Fibroblast of lung (primary cell): ENCODE data around the gene GRIK4. TPM values are rescaled to one million over a fixed set of nuclear protein-coding genes. Genes with fewer than 3 reads are reported as not detected.

Experiments used
- DNase-seq, 2 donors: peaks; one replicate each; pipeline versions ENCODE4 v3.0.0 to v3.0.0-alpha.2; 2010; ENCODE audit warnings: low read depth in 2 of 2
- H2AFZ ChIP-seq: 2 replicates; pipeline ENCODE4 v1.5.1; 2012; ENCODE audit warnings: low read length, control low read depth, inconsistent platforms
- H3K27ac ChIP-seq: 2 replicates; pipeline ENCODE4 v1.5.1; 2011; ENCODE audit warnings: low read length, control low read depth; ENCODE audit not compliant: insufficient read depth
- H3K27me3 ChIP-seq: 2 replicates; pipeline ENCODE4 v1.5.1; 2011; ENCODE audit warnings: mild to moderate bottlenecking, low read length; ENCODE audit not compliant: control insufficient read depth, insufficient read depth
- H3K36me3 ChIP-seq: 2 replicates; pipeline ENCODE4 v1.5.1; 2011; ENCODE audit warnings: low read length; ENCODE audit not compliant: control insufficient read depth, insufficient read depth
- H3K4me1 ChIP-seq: 2 replicates; pipeline ENCODE4 v1.5.1; 2011; ENCODE audit warnings: low read length; ENCODE audit not compliant: control insufficient read depth, insufficient read depth; ENCODE audit errors: extremely low read depth
- H3K4me2 ChIP-seq: 2 replicates; pipeline ENCODE4 v1.5.1; 2011; ENCODE audit warnings: low read length, control low read depth; ENCODE audit not compliant: insufficient read depth; ENCODE audit errors: extremely low read depth
- H3K4me3 ChIP-seq, 4 experiments: fragments of 200-600 bp in 1 of 4; sonication (generic) in 1 of 4; replicated peaks in 1 of 4; 2 replicates each; pipeline ENCODE4 v1.5.1; 2011 to 2016; ENCODE audit warnings: low read length in 4 of 4, low read depth in 3 of 4, mild to moderate bottlenecking in 3 of 4, control low read depth in 2 of 4, inconsistent platforms in 1 of 4, mixed read lengths in 1 of 4; ENCODE audit not compliant: insufficient read depth in 1 of 4; ENCODE audit errors: control extremely low read depth in 1 of 4
- H3K79me2 ChIP-seq: 2 replicates; pipeline ENCODE4 v1.5.1; 2012; ENCODE audit warnings: mild to moderate bottlenecking, low read length, inconsistent platforms; ENCODE audit not compliant: control insufficient read depth, insufficient read depth
- H3K9ac ChIP-seq: 2 replicates; pipeline ENCODE4 v1.5.1; 2011; ENCODE audit warnings: mild to moderate bottlenecking, low read length, control low read depth; ENCODE audit not compliant: insufficient read depth
- H3K9me3 ChIP-seq: 2 replicates; pipeline ENCODE4 v1.5.1; 2012; ENCODE audit warnings: low read depth, low read length; ENCODE audit not compliant: control insufficient read depth, insufficient read depth
- H4K20me1 ChIP-seq: 2 replicates; pipeline ENCODE4 v1.5.1; 2011; ENCODE audit warnings: low read length; ENCODE audit not compliant: control insufficient read depth, insufficient read depth; ENCODE audit errors: extremely low read depth
- EZH2 ChIP-seq: IDR thresholded peaks from 2 replicates; pipeline ENCODE4 v1.5.1; 2012; ENCODE audit warnings: low read length, control low read depth, mild to moderate bottlenecking; ENCODE audit errors: missing control alignments
- polyA plus RNA-seq, 2 donors: library from polyadenylated mRNA; depleted of rRNA in 1 of 2; stranded (reverse) in 1 of 2; unstranded in 1 of 2; fragments of >200 nt; gene quantifications; 2 replicates each; pipeline ENCODE4 v1.2.1, GENCODE V29; 2011 to 2012; ENCODE audit warnings: missing spikeins in 1 of 2
- total RNA-seq: library from RNA; depleted of rRNA; stranded (reverse); fragments of >200 nt; gene quantifications from 2 replicates; pipeline ENCODE4 v1.2.1, GENCODE V29; 2014
- TF ChIP-seq, protein P1 (sequence below), 2 donors: IDR thresholded peaks in 1 of 2; conservative IDR thresholded peaks in 1 of 2; 1 replicate in 1 of 2; 2 replicates in 1 of 2; pipeline ENCODE4 v1.5.1; 2011 to 2012; ENCODE audit warnings: low read length in 2 of 2, control low read depth in 1 of 2, inconsistent platforms in 1 of 2, low read depth in 1 of 2, mild to moderate bottlenecking in 1 of 2

Gene GRIK4
- total and polyA plus RNA-seq, 2 donors (not counting 1 experiment from before 2014, with no cell fraction given), result 0.17 to 1.5 TPM

GRCh38 chr11:120735035-120735434 lies 223.5 kb downstream of the GRIK4 start:
- Histone ChIP-seq H3K27ac (no peak overlapping the region), H3K4me2 (no peak overlapping the region), H3K9ac (no peak overlapping the region), H3K27me3 (no peaks in the 10 kb centered on the region), H3K9me3 (no peaks in the 10 kb centered on the region), H2AFZ (no peak overlapping the region), H3K36me3 (no peaks in the 10 kb centered on the region), H4K20me1 (no peaks in the 10 kb centered on the region), H3K79me2 (no peaks in the 10 kb centered on the region), H3K4me3 (no peak overlapping the region), H3K4me1 (no peaks in the 10 kb centered on the region)
- DNase-seq, result no peak
- TF ChIP-seq, protein P1, sequence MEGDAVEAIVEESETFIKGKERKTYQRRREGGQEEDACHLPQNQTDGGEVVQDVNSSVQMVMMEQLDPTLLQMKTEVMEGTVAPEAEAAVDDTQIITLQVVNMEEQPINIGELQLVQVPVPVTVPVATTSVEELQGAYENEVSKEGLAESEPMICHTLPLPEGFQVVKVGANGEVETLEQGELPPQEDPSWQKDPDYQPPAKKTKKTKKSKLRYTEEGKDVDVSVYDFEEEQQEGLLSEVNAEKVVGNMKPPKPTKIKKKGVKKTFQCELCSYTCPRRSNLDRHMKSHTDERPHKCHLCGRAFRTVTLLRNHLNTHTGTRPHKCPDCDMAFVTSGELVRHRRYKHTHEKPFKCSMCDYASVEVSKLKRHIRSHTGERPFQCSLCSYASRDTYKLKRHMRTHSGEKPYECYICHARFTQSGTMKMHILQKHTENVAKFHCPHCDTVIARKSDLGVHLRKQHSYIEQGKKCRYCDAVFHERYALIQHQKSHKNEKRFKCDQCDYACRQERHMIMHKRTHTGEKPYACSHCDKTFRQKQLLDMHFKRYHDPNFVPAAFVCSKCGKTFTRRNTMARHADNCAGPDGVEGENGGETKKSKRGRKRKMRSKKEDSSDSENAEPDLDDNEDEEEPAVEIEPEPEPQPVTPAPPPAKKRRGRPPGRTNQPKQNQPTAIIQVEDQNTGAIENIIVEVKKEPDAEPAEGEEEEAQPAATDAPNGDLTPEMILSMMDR (conservative IDR thresholded peaks at IDR 0.05 in 1 of 2, IDR thresholded peaks at IDR 0.05 in 1 of 2; ENCODE audit: low read depth in 1 of 2, low read length in 2 of 2), result no peak
- TF ChIP-seq EZH2, result no peak

DNA sequence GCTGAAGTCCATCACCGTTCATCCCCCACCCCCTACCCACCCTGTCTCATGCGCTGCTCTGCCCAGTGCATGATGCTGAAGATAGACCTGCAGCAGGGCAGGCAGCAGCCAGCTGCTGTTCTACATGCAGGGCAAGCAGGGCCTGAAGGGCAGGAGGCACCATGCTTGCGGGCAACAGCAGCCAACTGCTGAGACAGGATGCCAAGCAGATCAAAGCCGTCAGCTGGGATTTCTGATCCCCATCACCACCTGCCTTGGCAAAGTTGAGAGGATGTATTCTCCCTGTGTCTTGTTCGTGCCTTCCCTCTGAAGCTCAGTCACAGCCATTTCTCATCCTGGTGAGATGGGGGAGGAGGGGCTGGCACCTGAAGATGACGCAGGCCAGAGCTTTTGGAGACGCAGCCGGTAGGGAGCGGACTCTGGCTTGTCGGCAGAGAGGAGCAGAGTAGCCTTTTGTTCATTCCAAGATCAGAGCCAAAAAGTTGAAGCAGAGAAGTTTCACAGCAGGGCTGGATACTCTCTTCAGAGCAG lies 227.0 kb downstream of the GRIK4 start:
- H4K20me1 ChIP-seq, result no peaks in the 10 kb centered on the region
- H3K4me2 ChIP-seq, result no peak overlapping the region
- H3K4me3 ChIP-seq, result no peak overlapping the region
- H3K36me3 ChIP-seq, result no peaks in the 10 kb centered on the region
- H3K27ac ChIP-seq, result no peak overlapping the region
- no peaks in the 10 kb centered on the region for H3K27me3 ChIP-seq
- DNase-seq, result no peak
- no peak overlapping the region for H2AFZ ChIP-seq
- no peaks in the 10 kb centered on the region for H3K4me1 ChIP-seq
- TF ChIP-seq, protein P1 (conservative IDR thresholded peaks at IDR 0.05 in 1 of 2, IDR thresholded peaks at IDR 0.05 in 1 of 2; ENCODE audit: low read depth in 1 of 2, low read length in 2 of 2), result no peak
- TF ChIP-seq EZH2, result no peak
- no peak overlapping the region for H3K9ac ChIP-seq
- H3K9me3 ChIP-seq, result no peaks in the 10 kb centered on the region
- H3K79me2 ChIP-seq, result no peaks in the 10 kb centered on the region

- H3K4me3 ChIP-seq, result no peak overlapping the region
- no peak overlapping the region for H3K27ac ChIP-seq
- H3K36me3 ChIP-seq, result no peaks in the 10 kb centered on the region
- TF ChIP-seq, protein P1 (conservative IDR thresholded peaks at IDR 0.05 in 1 of 2, IDR thresholded peaks at IDR 0.05 in 1 of 2; ENCODE audit: low read depth in 1 of 2, low read length in 2 of 2), result no peak
- no peak for TF ChIP-seq EZH2
- no peaks in the 10 kb centered on the region for H4K20me1 ChIP-seq
- H2AFZ ChIP-seq, result no peak overlapping the region
- H3K4me1 ChIP-seq, result no peaks in the 10 kb centered on the region
- no peaks in the 10 kb centered on the region for H3K9me3 ChIP-seq
- H3K27me3 ChIP-seq, result no peaks in the 10 kb centered on the region
- no peak overlapping the region for H3K9ac ChIP-seq
- no peaks in the 10 kb centered on the region for H3K79me2 ChIP-seq
- H3K4me2 ChIP-seq, result no peak overlapping the region
- DNase-seq, result no peak
These were observed 228.2 kb downstream of the GRIK4 start for GRCh38 chr11:120739780-120740179.
